Tracheal epithelial cell (primary cell): ENCODE data around the gene MUC16. TPM values are rescaled to one million over a fixed set of nuclear protein-coding genes. Genes with fewer than 3 reads are reported as not detected.

ENCODE experiments used
- total RNA-seq: library from RNA; depleted of rRNA; stranded (reverse); fragments of >200 nt; gene quantifications from 2 replicates; pipeline ENCODE4 v1.2.1, GENCODE V29; 2014

Gene MUC16
- under 0.01 and 0.24 TPM in 2 replicates for total RNA-seq

GRCh38 chr19:9009935-9010651 lies at the start of gene MUC16:
Gene MUC16, minus strand, starts transcription at chr19:9010409.

Other genes starting within 250 kb of the MUC16 start
- gene ZNF558, start 178.1 kb downstream of the MUC16 start, total RNA-seq = 20.5 and 25.8 TPM in 2 replicates
- gene MBD3L1, start 178.0 kb downstream of the MUC16 start, total RNA-seq = not detected in 2 replicates
- gene OR1M1, start 76.7 kb upstream of the MUC16 start, total RNA-seq = not detected in 2 replicates
- not detected in 2 replicates for gene OR7G2, start 97.1 kb upstream of the MUC16 start, total RNA-seq
- not detected in 2 replicates for gene OR7G1, start 105.4 kb upstream of the MUC16 start, total RNA-seq
- not detected in 2 replicates for gene OR7G3, start 116.5 kb upstream of the MUC16 start, total RNA-seq
- gene ZNF317, start 130.0 kb upstream of the MUC16 start, total RNA-seq = 11.3 and 13.2 TPM in 2 replicates
- gene OR7D2, start 168.6 kb upstream of the MUC16 start, total RNA-seq = not detected in 2 replicates
- gene OR7D4, start 209.2 kb upstream of the MUC16 start, total RNA-seq = not detected in 2 replicates
- not detected in 2 replicates for gene OR7E24, start 240.5 kb upstream of the MUC16 start, total RNA-seq